KMS-11 (cell line): ENCODE data around the gene DAAM1.

ENCODE experiments used
- H2AFZ ChIP-seq: fragments of 200-600 bp; sonication (generic); 2 replicates; pipeline ENCODE4 v1.6.1; 2016; ENCODE audit warnings: antibody characterized with exemption, mixed run types, low read depth
- H3K27ac ChIP-seq: fragments of 200-600 bp; sonication (generic); 2 replicates; pipeline ENCODE4 v1.6.1; 2016; ENCODE audit warnings: mild to moderate bottlenecking, mixed run types
- H3K27me3 ChIP-seq: fragments of 200-600 bp; sonication (generic); 2 replicates; pipeline ENCODE4 v1.6.1; 2017; ENCODE audit warnings: mild to moderate bottlenecking, low read depth, mixed run types, moderate library complexity; ENCODE audit not compliant: insufficient read depth
- H3K36me3 ChIP-seq: fragments of 200-600 bp; sonication (generic); 2 replicates; pipeline ENCODE4 v1.6.1; 2017; ENCODE audit warnings: mild to moderate bottlenecking, mixed run types; ENCODE audit not compliant: insufficient read depth
- H3K4me1 ChIP-seq: fragments of 200-600 bp; sonication (generic); 2 replicates; pipeline ENCODE4 v1.6.1; 2016; ENCODE audit warnings: mild to moderate bottlenecking, low read depth, mixed run types; ENCODE audit not compliant: poor library complexity, severe bottlenecking
- H3K4me2 ChIP-seq: fragments of 200-600 bp; sonication (generic); 2 replicates; pipeline ENCODE4 v1.7.0; 2016; ENCODE audit warnings: mild to moderate bottlenecking, mixed run types
- H3K4me3 ChIP-seq: fragments of 200-600 bp; sonication (generic); IDR thresholded peaks from 2 replicates; pipeline ENCODE4 v1.6.1; 2017; ENCODE audit warnings: low read depth, low read length, mixed read lengths; ENCODE audit not compliant: insufficient read depth
- H3K79me2 ChIP-seq: fragments of 200-600 bp; sonication (generic); 2 replicates; pipeline ENCODE4 v1.6.1; 2016; ENCODE audit warnings: low read depth, mixed run types; ENCODE audit not compliant: insufficient read depth
- H3K9ac ChIP-seq: fragments of 200-600 bp; sonication (generic); 2 replicates; pipeline ENCODE4 v1.6.1; 2016; ENCODE audit warnings: mild to moderate bottlenecking, mixed run types
- H4K20me1 ChIP-seq: fragments of 200-600 bp; sonication (generic); 2 replicates; pipeline ENCODE4 v1.6.1; 2016; ENCODE audit warnings: mild to moderate bottlenecking, mixed run types; ENCODE audit not compliant: insufficient read depth
- TF ChIP-seq, protein P1 (sequence below): fragments of 200-600 bp; sonication (generic); conservative IDR thresholded peaks from 2 replicates; pipeline ENCODE4 v1.6.1; 2017; ENCODE audit warnings: low read depth, mild to moderate bottlenecking, antibody characterized with exemption, low read length, moderate library complexity, mixed read lengths

Gene DAAM1

DNA sequence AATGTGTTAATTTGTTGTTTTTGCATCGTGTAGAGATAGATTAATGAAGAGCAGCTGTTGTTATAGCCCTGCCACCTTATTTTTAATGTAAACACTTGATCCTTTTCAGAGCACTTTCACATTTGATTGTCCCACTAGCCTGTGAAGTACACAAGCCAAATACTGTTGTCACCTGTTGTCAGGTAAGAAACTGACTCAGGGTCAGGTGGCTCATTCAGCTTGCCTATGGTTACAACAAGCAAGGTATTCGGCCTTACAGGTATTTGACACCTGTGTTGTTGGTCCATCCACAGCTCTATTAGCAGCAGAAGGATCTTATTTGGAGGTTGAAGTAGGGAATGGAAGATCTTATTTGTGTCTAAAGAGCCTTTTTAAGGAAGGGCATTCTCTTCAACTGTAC, 167.8 kb downstream of the DAAM1 start:
- Histone ChIP-seq H3K79me2 (no peaks in the 10 kb centered on the region), H3K4me1 (peaks cover 33% of the 10 kb centered on the region), H3K4me2 (no peak overlapping the region), H3K27me3 (no peaks in the 10 kb centered on the region), H3K36me3 (no peaks in the 10 kb centered on the region), H2AFZ (no peak overlapping the region), H4K20me1 (no peaks in the 10 kb centered on the region), H3K9ac (no peak overlapping the region), H3K4me3 (no peak overlapping the region), H3K27ac (no peak overlapping the region)
- TF ChIP-seq, protein P1, sequence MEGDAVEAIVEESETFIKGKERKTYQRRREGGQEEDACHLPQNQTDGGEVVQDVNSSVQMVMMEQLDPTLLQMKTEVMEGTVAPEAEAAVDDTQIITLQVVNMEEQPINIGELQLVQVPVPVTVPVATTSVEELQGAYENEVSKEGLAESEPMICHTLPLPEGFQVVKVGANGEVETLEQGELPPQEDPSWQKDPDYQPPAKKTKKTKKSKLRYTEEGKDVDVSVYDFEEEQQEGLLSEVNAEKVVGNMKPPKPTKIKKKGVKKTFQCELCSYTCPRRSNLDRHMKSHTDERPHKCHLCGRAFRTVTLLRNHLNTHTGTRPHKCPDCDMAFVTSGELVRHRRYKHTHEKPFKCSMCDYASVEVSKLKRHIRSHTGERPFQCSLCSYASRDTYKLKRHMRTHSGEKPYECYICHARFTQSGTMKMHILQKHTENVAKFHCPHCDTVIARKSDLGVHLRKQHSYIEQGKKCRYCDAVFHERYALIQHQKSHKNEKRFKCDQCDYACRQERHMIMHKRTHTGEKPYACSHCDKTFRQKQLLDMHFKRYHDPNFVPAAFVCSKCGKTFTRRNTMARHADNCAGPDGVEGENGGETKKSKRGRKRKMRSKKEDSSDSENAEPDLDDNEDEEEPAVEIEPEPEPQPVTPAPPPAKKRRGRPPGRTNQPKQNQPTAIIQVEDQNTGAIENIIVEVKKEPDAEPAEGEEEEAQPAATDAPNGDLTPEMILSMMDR: no peak

DNA sequence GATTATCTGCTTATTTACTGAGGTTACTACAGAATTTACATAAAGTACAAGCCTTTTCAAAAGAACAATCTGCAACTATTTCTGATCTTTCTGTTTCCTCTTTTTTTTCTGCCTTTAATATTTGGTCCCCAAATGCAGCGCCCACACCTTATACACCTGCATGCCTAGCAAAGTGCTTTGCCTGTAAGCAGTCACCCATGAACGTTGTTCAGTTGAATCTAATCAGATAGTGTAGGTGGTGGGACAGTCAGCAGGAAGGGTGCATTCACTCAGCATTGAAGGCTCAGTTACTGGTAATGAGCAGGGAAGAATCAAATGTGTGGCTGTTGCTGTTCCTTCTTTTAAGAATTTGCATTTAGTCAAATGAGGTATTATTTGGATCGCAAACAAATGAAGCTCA, 168.3 kb downstream of the DAAM1 start:
- Histone ChIP-seq H2AFZ (no peak overlapping the region), H3K36me3 (no peaks in the 10 kb centered on the region), H3K4me1 (peaks cover 38% of the 10 kb centered on the region), H4K20me1 (no peaks in the 10 kb centered on the region), H3K27ac (no peak overlapping the region), H3K27me3 (no peaks in the 10 kb centered on the region), H3K4me2 (no peak overlapping the region), H3K9ac (no peak overlapping the region), H3K4me3 (no peak overlapping the region), H3K79me2 (no peaks in the 10 kb centered on the region)
- TF ChIP-seq, protein P1: no peak

GRCh38 chr14:59358102-59358501, 169.6 kb downstream of the DAAM1 start:
- Histone ChIP-seq H3K9ac (no peak overlapping the region), H3K4me1 (peaks cover 51% of the 10 kb centered on the region), H3K79me2 (no peaks in the 10 kb centered on the region), H4K20me1 (no peaks in the 10 kb centered on the region), H2AFZ (no peak overlapping the region), H3K36me3 (no peaks in the 10 kb centered on the region), H3K4me2 (no peak overlapping the region; the same call in 1 of the 2 replicates), H3K4me3 (no peak overlapping the region), H3K27ac (no peak overlapping the region), H3K27me3 (no peaks in the 10 kb centered on the region)
- TF ChIP-seq, protein P1: no peak

GRCh38 chr14:59358784-59359183, 170.3 kb downstream of the DAAM1 start:
- Histone ChIP-seq H3K9ac (no peak overlapping the region), H4K20me1 (no peaks in the 10 kb centered on the region), H3K79me2 (no peaks in the 10 kb centered on the region), H3K4me2 (peak overlapping the region; percentile 97), H2AFZ (no peak overlapping the region), H3K4me1 (peaks cover 58% of the 10 kb centered on the region), H3K27ac (no peak overlapping the region), H3K36me3 (no peaks in the 10 kb centered on the region), H3K27me3 (no peaks in the 10 kb centered on the region), H3K4me3 (no peak overlapping the region)
- TF ChIP-seq, protein P1: no peak
